GM21360 (cell line): ENCODE measurements around the gene PRXL2C.

Experiments used
- ATAC-seq: cut with Tn5 transposase; IDR thresholded peaks from one replicate; pipeline ENCODE4 v1.9.1; 2021; ENCODE audit warnings: mild to moderate bottlenecking, moderate library complexity; ENCODE audit not compliant: unreplicated experiment

The PRXL2C gene

GRCh38 chr9:96612966-96613589 is 42.0 kb downstream of the PRXL2C start:
- ATAC-seq = no peak

- no peak for ATAC-seq
These were observed 42.8 kb downstream of the PRXL2C start for GRCh38 chr9:96612105-96612965.

- ATAC-seq = no peak
These were observed 43.8 kb downstream of the PRXL2C start for GRCh38 chr9:96611302-96611701.

GRCh38 chr9:96609732-96610131 is 45.4 kb downstream of the PRXL2C start:
- ATAC-seq = no peak

GRCh38 chr9:96607971-96608370 is 47.1 kb downstream of the PRXL2C start:
- ATAC-seq = no peak

GRCh38 chr9:96605328-96605727 is 49.8 kb downstream of the PRXL2C start:
- no peak for ATAC-seq

- ATAC-seq = no peak
These were observed 51.2 kb downstream of the PRXL2C start for GRCh38 chr9:96604004-96604319.

GRCh38 chr9:96603305-96604003 is 51.7 kb downstream of the PRXL2C start:
- no peak for ATAC-seq

- no peak for ATAC-seq
These were observed 55.8 kb downstream of the PRXL2C start for GRCh38 chr9:96599298-96599697.

- ATAC-seq = no peak
These were observed 58.5 kb downstream of the PRXL2C start for GRCh38 chr9:96596601-96597111.
